Measurements from ENCODE around the gene NOP9.
A peak's percentile ranks its signal among the peaks of the same experiment; 100 is the strongest.

DNA sequence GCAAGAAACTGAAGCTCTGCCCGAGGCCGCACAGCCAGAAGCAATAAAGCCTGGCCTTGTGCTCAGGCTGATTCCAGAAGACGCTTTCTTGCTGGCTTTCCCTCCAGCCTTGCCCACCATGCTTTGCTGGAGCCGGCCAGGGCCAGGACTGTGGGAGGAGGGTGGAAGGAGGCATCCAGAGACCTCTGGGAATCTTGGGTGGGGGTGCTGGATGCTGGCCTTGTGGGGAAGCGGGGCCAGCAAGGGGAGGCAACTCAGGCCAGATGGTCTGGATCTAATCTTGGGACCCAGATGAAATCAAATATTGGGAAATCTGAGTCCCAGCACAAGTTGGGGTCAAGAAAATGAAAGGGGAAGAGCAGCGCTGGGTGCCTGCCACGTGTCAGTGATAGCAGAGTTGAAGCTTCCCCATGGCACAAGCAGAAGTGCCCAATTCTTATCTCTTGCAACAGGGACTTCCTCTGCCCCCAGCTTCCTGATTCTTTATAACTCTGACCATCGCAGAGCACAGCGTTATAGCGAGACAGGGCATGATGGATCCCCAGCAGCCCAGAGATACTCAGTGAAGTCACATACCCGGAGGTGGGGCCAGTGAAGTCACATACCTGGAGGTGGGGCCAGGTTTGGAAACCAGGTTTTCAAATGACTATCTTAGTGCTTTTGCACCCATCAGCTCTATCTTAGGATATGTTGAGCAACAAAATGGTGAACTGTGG lies 21.9 kb upstream of the NOP9 start:
- TF ChIP-seq, protein P1, sequence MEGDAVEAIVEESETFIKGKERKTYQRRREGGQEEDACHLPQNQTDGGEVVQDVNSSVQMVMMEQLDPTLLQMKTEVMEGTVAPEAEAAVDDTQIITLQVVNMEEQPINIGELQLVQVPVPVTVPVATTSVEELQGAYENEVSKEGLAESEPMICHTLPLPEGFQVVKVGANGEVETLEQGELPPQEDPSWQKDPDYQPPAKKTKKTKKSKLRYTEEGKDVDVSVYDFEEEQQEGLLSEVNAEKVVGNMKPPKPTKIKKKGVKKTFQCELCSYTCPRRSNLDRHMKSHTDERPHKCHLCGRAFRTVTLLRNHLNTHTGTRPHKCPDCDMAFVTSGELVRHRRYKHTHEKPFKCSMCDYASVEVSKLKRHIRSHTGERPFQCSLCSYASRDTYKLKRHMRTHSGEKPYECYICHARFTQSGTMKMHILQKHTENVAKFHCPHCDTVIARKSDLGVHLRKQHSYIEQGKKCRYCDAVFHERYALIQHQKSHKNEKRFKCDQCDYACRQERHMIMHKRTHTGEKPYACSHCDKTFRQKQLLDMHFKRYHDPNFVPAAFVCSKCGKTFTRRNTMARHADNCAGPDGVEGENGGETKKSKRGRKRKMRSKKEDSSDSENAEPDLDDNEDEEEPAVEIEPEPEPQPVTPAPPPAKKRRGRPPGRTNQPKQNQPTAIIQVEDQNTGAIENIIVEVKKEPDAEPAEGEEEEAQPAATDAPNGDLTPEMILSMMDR (IDR thresholded peaks at IDR 0.05): no peak
- no peak for TF ChIP-seq POLR2A (IDR thresholded peaks at IDR 0.05)
- peak in 1 of 2 donors; percentile 45 for TF ChIP-seq EP300 (IDR thresholded peaks at IDR 0.05)
